GM19438 (cell line): ENCODE results near the gene HOXD8.

Experiments used
- ATAC-seq: cut with Tn5 transposase; IDR thresholded peaks from one replicate; pipeline ENCODE4 v1.9.1; 2021; ENCODE audit warnings: low read depth; ENCODE audit not compliant: unreplicated experiment

The HOXD8 gene

DNA sequence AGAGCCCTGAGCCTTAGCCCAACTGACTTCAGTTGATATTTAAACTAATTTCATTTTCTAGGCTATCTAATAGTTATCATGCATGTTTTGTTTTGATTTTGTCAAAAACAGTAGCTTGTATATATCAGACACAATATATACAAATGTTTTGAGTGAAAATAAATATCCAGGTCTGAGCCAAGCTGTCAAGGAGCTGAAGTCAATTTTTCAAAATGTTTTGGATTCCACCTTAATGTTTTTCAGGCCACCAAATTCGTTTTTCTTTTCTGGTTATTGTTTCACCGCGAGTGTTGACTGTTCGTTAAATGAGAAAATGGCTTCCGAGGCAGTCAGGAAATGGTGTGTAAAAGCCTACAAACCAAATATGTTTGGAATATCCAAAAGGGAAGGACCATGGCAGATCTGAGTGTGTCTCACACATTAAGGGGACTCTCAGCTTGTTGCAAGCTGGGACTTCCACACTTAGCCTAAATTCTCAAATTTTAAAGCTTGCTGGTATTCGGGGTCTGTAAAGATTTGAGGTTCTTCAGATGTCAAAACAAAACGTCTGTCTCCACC is 27.1 kb upstream of the HOXD8 start:
- ATAC-seq = no peak

DNA sequence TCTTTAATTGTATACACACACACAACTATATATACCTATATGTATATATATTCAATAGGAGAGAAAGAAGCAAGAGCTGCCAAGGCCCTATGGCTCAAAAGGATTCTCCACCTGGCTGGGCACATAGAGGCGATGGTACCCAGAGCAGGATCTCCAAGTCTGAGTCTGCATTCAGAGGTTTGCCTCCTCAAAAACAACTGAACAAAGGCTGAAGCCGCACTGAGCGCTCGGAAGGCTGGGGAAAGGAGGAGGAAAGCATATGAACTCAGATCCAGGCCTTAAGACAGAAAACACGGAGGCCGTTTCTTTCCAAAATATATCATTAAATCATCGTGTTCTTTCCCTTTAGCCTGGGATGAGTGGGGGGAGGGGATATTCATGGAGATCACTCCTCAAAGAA is 26.3 kb upstream of the HOXD8 start:
- ATAC-seq = no peak

DNA sequence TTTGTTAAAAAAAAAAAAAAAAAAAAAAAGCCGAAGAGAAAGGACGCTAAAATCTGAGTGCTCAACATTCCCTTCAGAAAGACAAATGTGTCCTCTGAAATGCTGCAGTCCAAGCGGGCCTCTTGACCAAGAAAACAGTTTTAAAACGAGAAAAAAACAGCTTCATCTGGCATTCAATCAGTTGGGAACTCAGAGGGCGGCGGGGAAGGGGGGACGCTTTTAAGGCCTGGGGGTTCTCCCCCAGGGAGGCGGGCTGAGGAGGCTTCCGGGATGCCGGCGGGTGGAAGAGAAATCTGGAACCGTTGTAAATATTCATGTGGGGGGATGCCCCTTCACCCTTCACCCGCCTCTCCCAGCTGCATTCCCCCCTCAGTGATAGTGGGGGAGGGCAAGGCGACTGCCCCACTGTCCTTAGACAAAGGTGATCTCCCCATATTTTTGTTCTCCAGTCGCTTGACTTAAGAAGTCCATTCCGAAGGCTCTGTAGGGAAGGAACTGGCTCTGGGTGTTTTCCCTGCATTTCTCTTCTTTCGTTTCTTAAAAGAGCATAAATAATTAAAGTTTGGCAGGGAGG is 25.7 kb upstream of the HOXD8 start:
- ATAC-seq = no peak

DNA sequence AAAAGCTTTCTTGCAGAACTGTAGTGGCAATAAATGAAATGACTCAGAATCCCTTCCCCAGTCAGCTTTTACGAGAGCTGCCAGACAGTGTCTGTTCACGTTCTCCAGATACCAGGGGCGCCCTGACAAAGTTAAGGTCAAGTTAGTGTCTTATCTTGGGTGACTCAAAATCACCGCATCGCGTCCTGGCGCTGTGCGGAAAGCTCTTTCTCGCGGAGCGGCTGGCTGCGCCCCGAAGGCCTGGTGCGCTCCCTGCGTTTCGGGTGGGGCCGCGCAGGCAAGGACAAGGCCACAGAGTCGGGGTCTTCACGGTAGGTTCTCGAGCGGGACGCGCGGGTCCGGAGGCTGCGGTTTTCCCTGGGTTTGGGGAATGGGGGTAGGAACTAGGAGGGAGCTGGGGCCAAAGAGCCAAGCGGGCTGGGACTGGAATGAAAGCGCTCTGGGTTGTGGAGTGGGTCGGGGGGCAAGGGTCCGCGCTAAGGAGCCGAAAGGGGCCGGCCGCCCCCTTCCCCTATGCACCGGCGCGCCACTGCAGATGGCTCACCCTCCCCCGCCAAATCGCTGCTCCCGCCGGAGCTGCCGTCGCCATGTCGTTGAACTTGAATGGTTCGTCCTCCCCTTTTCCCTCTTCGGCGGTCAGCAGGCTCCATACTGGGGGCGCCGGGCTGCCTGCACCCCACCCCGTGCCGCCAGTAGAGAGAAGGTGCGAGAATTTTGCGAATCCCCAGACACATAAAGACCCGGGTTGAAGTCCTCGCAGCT is 25.0 kb upstream of the HOXD8 start:
- no peak for ATAC-seq

DNA sequence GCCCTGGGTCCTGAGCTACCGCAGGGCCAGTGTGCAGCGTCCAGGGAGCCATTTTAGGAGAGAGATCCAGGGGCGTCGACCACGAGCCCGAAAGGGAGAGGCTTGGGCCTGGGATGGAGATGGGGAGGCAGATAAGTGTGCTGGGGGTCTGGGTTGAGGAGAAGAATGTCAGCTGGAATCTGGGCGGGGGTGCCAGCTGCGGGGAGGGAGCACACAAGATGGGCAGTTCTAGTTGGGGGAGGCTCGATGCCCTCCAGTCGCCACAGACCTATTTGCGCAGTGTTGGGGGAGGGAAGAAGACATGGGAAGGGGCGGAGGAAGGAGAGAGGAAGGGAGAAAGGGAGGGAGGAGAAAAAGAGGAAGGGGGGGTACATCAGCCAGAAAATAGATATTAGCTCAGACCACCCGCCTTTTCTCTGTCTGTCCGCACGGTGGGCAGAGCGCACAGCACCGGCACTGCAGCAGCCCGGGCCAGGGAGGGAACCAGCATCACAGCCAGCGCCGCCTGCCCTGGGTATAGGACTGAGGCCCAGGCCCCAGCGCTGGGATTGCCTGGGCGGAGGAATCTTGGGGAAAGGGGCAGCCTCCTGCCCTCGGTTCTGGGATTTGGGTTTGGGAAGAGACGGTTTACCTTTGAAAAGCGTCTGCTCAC is 24.3 kb upstream of the HOXD8 start:
- ATAC-seq = no peak

DNA sequence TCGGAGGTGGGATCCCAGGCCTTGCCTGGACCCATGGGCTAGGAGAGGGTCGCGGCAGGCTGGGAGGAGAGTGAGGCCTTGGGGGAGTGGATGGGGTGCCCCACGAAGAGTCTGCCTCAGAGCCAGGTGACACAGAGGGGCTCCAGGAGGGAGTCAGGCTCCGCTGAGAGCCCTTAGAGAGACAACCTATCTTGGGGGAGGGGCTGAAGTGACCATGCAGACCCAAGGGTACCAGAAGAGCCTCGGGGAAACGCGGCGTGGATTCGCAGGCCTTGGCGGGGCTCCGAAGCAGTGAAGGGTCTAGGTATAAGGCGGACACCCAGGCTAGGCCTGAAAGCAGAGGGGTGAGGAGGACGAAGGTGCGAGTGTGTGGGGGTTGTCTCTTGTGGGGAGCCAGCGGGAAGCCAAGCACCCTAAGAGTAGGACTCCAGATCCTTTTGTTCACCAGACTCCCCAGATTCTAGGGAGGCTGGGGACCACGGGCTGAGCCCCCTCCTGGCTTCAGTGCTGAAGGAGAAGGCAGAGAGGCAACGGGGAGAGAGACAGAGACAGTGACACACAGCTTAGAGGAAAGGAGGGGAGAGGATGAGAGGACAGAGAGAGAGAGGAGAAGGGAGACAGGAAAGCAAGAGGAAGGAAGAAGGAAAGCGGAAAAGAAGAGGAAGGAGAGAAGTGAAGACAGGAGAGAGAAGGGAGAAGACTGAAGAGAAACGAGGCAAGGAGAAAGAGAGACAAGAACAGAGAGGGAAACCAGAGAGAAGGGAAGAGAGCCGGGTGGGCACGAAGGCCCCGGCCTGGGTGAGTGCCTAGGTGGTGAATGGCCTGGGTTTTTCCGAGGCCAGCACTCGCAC is 23.6 kb upstream of the HOXD8 start:
- no peak for ATAC-seq

DNA sequence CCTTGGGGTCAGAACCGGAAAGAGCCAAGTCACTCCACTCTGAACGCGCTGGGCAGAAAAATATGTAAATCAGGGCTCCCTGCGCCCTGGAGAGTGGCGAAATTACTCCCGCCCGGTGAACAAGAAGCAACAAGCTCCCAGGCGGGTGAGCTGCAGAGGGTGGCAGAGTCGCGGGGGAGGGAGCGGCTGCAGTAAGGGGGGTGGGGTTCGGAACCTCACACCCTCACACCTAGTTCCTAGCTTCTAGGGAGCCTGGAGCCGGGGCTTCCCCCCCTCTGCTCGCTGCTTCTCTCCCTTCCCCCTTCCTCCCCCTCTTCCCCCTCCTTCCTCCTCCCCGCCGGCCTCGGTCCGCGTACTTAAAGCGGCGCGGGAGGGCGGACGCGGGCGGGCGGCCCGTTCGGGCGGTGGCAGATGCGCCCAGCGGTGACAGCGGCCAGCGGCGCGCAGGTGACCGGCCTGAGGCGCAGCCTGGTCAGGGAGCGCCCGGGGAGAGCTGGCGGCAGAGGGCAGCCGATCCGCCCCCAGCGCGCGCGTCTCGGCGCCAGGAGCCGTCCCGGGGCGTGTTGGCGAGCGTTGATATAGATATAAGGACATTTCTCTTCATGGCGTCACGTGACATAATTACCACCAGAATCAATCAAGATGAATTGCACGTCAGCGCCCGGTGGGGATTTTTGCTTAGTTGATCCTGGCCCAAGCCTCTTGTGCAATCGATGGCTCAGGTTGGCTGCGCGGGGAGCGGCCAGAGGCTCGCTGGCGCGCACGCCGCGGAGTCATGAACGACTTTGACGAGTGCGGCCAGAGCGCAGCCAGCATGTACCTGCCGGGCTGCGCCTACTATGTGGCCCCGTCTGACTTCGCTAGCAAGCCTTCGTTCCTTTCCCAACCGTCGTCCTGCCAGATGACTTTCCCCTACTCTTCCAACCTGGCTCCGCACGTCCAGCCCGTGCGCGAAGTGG is 22.6 kb upstream of the HOXD8 start, which contains the start of gene HOXD11:
Gene HOXD11 (plus strand): TSS at position 700 of the 959 bp plus-strand sequence. CDS start 76 bp downstream, at position 776.
- no peak for ATAC-seq

DNA sequence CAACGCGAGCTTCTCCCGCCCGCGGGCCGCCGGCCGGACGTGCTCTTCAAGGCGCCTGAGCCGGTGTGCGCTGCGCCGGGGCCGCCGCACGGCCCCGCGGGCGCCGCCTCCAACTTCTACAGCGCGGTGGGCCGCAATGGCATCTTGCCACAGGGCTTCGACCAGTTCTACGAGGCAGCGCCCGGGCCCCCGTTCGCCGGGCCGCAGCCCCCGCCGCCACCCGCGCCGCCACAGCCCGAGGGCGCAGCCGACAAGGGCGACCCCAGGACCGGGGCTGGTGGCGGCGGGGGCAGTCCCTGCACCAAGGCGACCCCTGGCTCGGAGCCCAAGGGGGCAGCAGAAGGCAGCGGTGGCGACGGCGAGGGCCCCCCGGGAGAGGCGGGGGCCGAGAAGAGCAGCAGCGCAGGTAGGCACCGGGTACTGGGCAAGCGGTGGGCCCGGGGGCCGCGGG is 21.7 kb upstream of the HOXD8 start:
- no peak for ATAC-seq

DNA sequence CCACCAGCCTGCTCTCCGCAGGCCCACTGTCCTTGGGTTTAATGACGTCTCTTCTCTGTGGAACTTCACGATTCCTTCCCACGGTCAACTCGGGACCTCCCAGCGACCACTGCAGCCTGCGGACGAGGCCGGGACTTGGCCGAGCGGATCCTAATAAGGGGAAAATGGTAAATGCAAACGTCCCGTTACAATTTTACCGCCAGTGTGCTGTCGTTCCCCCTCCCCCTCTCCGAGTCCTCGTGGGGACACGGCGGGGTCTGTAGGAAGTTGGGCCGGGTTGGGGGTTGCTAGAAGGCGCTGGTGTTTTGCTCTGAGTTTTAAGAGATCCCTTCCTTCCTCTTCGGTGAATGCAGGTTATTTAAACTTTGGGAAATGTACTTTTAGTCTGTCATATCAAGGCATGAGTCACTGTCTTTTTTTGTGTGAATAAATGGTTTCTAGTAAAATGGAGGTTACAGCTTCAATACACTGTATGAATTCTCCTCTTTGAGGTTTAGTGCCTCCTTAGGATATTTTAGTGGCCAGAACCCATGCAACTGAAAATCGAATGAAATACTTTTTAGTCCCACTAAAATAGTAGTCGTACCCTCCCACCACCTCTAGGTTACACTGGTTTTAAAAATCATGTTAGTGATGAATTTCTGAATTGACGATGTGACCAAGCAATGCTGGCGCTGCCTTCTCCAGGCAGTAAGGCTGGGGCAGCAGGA is 20.2 kb upstream of the HOXD8 start:
- ATAC-seq = no peak

DNA sequence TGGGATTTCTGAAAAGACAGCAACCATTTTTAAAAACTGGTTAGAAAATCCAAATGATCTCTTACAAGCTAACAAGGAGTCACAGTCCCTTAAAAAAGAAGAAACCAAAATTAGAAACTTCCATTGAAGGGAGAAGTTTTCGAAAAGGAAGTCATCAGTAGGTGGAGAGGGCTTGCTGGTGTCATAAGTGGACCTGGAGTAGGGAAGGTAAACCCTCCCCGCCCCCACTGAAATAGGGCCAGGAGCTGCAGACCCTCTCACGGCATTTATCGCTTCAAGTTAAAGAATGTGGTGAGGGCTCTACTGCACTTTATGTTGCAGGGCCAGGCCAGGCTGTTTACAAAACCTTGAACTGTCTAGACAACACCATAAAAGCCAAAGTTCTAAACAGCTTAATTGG is 19.6 kb upstream of the HOXD8 start:
- no peak for ATAC-seq

DNA sequence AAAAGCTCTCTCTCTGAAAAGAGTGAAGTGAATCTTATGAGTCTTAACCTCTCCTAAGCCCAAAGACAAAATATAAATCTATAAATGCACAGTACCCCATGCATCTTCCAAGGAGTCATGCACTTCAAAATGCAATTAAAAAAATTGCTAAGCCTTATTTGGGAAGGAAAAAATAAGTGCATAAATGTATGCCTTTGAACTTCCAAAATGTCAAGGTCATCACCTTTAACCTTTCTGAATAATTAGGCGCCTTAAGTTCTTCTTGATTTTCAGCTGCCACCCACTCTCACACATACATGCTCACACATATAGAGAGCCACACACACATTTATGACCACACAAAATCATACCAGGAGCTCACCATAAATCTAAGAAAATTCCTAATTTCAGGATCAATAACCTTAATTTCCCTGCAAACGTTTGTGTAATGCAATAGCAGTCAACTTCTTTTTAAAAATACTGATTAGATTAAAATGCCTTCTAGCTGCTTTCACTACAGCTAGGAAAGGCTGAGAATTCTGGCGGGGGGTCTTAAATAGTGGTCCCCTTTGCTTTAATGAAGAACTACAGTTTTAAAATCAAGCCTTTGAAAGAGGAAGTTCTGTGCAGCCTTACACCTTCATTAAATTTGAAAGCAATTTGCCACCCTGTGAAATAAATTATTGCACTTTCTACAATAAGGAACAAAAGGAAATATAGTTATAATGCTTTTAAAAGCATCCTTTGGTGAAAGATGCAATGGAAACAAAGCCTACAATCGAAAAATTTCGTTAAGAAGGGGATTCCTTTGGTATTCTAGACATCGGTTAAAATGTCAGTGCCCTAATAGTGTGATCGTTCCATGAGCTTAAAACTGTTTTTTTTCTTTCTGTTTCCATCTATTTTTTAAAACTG is 18.8 kb upstream of the HOXD8 start:
- no peak for ATAC-seq

DNA sequence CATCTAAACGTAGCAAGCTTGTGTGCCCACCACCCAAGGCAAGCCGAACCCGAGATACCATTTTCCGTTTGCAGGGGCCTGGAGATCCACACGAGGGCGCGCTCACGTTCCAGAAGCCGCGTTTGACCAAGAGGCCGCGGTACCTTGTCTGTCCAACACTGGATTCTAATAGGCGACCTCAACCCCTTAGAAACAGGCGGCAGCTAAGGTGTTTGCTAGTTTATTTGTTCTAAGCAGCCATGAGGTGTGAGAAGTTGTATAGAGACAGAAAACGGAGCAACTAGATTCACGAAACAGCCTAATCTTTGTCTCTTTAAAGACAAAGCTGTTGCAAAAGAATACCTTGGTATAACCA is 18.2 kb upstream of the HOXD8 start:
- no peak for ATAC-seq

DNA sequence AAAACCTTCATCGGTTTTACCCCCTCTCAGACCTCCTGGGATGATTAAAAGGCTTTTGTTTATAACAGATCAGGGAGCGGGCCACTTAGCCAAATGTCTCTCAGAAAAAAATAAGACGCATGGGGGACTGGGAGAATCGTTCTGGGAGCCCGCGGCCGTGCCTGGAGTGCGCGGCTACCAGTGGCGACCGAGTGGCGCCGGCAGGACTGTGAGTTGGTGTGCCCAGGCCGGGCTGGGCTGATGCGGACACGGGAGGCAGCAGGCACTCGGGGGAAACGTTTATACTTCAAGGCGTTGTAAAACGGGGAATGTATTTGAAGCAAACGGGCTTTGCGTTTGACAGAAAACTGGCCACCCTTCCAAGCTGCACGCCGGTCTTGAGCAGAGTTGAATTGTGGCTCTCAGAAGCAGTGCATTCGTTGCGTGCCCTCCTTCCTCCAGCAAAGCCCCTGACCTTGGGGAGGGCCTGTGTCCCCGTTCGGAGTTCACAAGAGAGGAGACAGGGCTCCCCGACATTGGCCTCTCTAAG is 17.6 kb upstream of the HOXD8 start:
- no peak for ATAC-seq

DNA sequence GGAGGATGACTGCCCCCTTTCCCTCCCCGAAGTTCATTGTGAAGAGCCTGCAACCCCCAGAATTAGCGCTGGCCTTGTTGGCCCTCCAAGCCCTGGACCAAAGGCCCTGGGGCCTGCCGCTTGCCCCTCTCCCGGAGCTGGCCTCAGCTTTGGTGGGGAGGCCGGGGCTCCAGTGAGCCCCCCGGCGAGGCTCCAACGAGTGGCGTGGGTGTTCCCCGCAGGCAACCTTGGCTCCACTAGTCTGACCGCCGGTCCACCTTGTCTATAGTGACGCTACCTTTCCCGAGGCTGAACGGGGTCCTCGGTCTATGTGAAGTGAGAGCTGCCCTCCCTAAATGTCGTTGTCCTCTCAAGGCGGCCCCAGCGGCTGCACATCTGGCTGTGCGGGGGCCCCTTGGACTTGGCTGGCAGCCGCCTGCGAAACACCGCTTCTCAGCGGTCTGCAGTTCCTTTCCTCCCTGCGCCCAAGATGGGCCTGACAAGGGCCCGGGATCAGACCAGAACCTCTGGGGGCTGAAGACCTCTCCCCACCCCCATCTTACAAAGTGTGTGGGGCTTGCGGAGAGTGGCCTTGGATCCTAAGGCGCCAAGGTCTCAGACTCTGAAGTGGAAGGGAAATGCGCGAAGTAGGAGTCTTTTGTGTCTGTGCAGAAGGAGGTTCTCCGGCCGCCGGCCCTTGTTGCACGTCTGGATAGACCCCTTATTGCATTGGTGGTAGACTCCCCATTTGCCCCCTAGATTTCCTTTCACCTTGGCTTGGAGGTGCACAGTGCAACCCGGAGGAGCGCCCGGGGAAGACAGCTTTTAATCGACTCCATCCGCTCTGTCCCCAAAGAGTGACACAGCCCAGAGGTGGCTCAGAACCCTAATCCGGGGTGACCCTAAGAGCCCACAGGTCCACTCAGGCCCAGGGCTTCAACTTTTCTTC is 16.9 kb upstream of the HOXD8 start:
- ATAC-seq = no peak

DNA sequence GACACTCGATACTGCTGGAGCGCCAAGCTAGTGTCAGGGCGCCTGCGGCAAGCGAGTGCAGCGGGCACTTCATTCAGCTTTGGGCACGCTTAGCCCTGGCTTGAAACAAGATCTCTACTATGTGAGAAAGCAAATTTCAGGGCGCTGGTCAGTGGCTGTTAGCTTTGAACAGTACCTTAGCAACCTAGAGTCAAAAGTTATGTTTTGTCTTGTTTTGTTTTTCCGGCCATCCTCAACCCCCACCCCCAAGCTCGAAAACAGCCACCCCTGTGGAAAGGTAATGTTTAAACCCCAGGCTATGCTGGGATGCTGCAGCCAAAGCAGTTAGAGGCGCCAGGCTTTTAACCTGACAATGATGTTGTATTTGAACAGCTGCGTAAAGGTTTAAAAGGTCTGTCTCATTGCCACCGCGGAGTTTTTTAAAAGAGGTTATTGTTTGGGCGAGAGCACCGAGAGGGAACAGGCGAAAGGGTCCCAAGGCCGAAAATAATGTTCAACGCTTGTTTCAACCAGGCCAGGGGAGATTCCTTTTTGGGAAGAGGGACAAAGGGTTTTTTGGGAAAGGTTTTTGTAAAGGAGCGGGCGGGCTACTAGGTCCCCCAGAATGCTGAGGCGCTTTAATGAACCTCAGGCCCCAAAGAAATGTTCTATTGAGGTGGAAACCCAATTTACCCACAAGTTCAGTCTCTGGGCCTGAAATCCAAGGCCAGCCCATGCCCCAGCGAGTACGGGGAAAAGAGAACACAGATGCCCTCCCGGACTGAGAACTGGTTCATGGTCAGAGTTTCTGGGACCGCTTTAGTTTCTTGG is 15.2 kb upstream of the HOXD8 start:
- no peak for ATAC-seq
